ENCODE measurements around the gene DNMT1.
"Not testable (repeated sequence)": the region's sequence is repeated elsewhere in the genome, so short reads cannot be mapped to it uniquely, and the experiment has no call there.

Gene DNMT1

GRCh38 chr19:10220695-10221094 is 25.9 kb upstream of the DNMT1 start:
- DNase-seq: no peak

GRCh38 chr19:10219678-10220077 is 24.9 kb upstream of the DNMT1 start:
- peak; percentile 76 for DNase-seq

GRCh38 chr19:10217085-10217484 is 22.3 kb upstream of the DNMT1 start:
- DNase-seq: no peak

GRCh38 chr19:10214784-10215183 is 20.0 kb upstream of the DNMT1 start:
- peak; percentile 74 for DNase-seq

- DNase-seq: no peak
Observed at GRCh38 chr19:10211691-10212090, 16.9 kb upstream of the DNMT1 start.

- no peak for DNase-seq
Observed at GRCh38 chr19:10211061-10211460, 16.3 kb upstream of the DNMT1 start.

GRCh38 chr19:10209315-10209714 is 14.6 kb upstream of the DNMT1 start:
- peak; percentile 26 for DNase-seq

GRCh38 chr19:10207026-10207425 is 12.3 kb upstream of the DNMT1 start:
- DNase-seq: no peak

- no peak for DNase-seq
Observed at GRCh38 chr19:10206226-10206885, 11.6 kb upstream of the DNMT1 start.

GRCh38 chr19:10205636-10206035 is 10.9 kb upstream of the DNMT1 start:
- DNase-seq: no peak

GRCh38 chr19:10203686-10204085 is 8.9 kb upstream of the DNMT1 start:
- DNase-seq: no peak

GRCh38 chr19:10201176-10201575 is 6.4 kb upstream of the DNMT1 start:
- no peak for DNase-seq

- DNase-seq: not testable (repeated sequence)
Observed at GRCh38 chr19:10200101-10200500, 5.3 kb upstream of the DNMT1 start.

- DNase-seq: not testable (repeated sequence)
Observed at GRCh38 chr19:10198889-10199644, 4.3 kb upstream of the DNMT1 start.

GRCh38 chr19:10195199-10195519 is 406 bp upstream of the DNMT1 start:
- DNase-seq: no peak

GRCh38 chr19:10193790-10194499 is 808 bp downstream of the DNMT1 start:
- peak; percentile 64 for DNase-seq

- no peak for DNase-seq
Observed at GRCh38 chr19:10192922-10193321, 1.8 kb downstream of the DNMT1 start.

- peak; percentile 68 for DNase-seq
Observed at GRCh38 chr19:10191347-10191746, 3.4 kb downstream of the DNMT1 start.

- DNase-seq: no peak
Observed at GRCh38 chr19:10190026-10190425, 4.7 kb downstream of the DNMT1 start.

- no peak for DNase-seq
Observed at GRCh38 chr19:10189616-10190015, 5.1 kb downstream of the DNMT1 start.

GRCh38 chr19:10187315-10187714 is 7.4 kb downstream of the DNMT1 start:
- no peak for DNase-seq

GRCh38 chr19:10184636-10185035 is 10.1 kb downstream of the DNMT1 start:
- DNase-seq: no peak

- no peak for DNase-seq
Observed at GRCh38 chr19:10183926-10184325, 10.8 kb downstream of the DNMT1 start.

- no peak for DNase-seq
Observed at GRCh38 chr19:10182847-10183246, 11.9 kb downstream of the DNMT1 start.

Measured in fibroblast of skin of right biceps (primary cell).